ENCODE results near the gene FAM181A. TPM values are rescaled to one million over a fixed set of nuclear protein-coding genes. Genes with fewer than 3 reads are reported as not detected.
A peak's percentile ranks its signal among the peaks of the same experiment; 100 is the strongest.

The FAM181A gene
- total and polyA plus RNA-seq, 4 donors = 1.9 to 4.0 (median 3.3) TPM

DNA sequence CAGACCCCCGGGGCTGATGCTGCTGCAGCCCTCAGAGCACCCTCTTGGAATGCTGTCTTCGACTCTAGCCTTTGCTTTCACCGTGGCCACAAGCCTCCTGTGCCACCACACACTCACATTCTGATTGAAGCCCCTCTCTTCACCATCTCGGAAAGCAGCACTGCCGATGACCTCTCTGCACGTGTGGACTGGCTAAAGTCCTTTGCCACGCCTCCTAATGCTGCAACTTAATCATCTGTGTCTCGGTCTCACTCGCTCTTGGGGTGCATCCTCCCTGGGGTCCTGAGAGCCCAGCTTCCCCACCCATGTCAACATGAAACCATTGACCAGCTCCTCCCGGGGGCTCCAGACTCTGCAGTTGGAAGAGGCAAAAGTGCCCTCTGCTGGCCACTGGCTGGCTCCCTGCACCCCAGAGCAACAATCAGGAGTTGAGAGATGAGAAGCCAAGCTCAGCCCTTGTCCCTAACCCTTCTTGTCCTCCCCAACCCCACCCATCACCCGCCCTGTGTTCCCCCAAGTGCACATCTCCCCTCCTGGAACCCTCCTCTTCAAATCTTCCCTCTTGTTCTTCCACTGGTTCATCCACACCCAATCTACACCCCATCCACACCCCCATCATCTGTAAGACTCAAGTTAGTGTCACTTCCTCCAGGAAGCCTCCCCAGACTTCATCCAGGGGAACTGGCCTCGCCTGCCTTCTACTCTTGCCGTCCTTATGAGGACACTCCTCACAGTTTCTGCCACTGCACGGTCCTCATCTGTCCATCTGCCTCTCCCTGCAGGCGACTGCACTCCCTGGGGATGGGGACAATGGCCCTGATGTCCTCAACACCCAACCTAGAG is 23.6 kb upstream of the FAM181A start:
- DNase-seq (no peak), ATAC-seq (ENCODE audit: insufficient read depth, low FRiP score) (no peak)
- no peak overlapping the region for H3K27ac ChIP-seq (ENCODE audit: low read depth in 1 of 2, low read length in 1 of 2)
- peaks cover 0 to 2% (median 0%) of the 10 kb centered on the region in 3 donors for H3K27me3 ChIP-seq (ENCODE audit: control insufficient read depth in 3 of 3, insufficient read depth in 3 of 3, low read length in 2 of 3)
- no peak overlapping the region for H3K4me3 ChIP-seq
- TF ChIP-seq, protein P1, sequence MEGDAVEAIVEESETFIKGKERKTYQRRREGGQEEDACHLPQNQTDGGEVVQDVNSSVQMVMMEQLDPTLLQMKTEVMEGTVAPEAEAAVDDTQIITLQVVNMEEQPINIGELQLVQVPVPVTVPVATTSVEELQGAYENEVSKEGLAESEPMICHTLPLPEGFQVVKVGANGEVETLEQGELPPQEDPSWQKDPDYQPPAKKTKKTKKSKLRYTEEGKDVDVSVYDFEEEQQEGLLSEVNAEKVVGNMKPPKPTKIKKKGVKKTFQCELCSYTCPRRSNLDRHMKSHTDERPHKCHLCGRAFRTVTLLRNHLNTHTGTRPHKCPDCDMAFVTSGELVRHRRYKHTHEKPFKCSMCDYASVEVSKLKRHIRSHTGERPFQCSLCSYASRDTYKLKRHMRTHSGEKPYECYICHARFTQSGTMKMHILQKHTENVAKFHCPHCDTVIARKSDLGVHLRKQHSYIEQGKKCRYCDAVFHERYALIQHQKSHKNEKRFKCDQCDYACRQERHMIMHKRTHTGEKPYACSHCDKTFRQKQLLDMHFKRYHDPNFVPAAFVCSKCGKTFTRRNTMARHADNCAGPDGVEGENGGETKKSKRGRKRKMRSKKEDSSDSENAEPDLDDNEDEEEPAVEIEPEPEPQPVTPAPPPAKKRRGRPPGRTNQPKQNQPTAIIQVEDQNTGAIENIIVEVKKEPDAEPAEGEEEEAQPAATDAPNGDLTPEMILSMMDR (IDR thresholded peaks at IDR 0.05; ENCODE audit: control extremely low read depth, extremely low read depth) = no peak
- WGBS, 2 donors = 51 to 55% methylated on average over 15 of the region's 15 CpGs
- peaks cover 0 to 2% (median 0%) of the 10 kb centered on the region in 4 donors for H3K9me3 ChIP-seq (ENCODE audit: control insufficient read depth in 4 of 4, insufficient read depth in 3 of 4, low read length in 3 of 4)
- H3K4me1 ChIP-seq (ENCODE audit: control insufficient read depth in 5 of 5, insufficient read depth in 5 of 5, low read length in 5 of 5) = peaks cover 0 to 6% (median 0%) of the 10 kb centered on the region in 5 donors
- no peaks in the 10 kb centered on the region for H3K36me3 ChIP-seq (ENCODE audit: control insufficient read depth in 4 of 4, insufficient read depth in 4 of 4, low read length in 4 of 4)
- H3K9ac ChIP-seq (ENCODE audit: insufficient read depth in 1 of 2, low read length in 2 of 2) = no peak overlapping the region

DNA sequence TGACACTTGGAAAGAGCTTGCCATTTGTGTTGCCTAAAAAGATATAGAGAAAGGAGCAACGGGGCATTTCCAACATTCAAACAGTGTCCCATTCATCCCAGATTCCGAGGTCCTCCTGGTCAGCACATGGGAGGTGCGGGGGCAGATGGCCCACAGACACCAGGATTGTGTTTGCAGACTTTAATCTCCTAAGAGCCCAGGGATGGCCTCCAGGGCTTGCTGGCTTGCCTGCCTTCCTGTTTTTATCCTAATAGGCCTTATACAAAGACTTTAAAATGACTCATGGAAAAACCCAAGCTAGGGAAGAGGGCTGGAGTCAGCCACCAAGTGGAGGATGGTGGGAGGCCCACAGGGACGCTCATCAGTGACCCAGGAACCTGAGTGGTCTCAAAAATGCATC is 21.5 kb upstream of the FAM181A start:
- Histone ChIP-seq H3K27ac (ENCODE audit: low read depth in 1 of 2, low read length in 1 of 2) (no peak overlapping the region), H3K9ac (ENCODE audit: insufficient read depth in 1 of 2, low read length in 2 of 2) (no peak overlapping the region), H3K36me3 (ENCODE audit: control insufficient read depth in 4 of 4, insufficient read depth in 4 of 4, low read length in 4 of 4) (no peaks in the 10 kb centered on the region), H3K27me3 (ENCODE audit: control insufficient read depth in 3 of 3, insufficient read depth in 3 of 3, low read length in 2 of 3) (peaks cover 0 to 2% (median 0%) of the 10 kb centered on the region in 3 donors), H3K4me3 (no peak overlapping the region), H3K9me3 (ENCODE audit: control insufficient read depth in 4 of 4, insufficient read depth in 3 of 4, low read length in 3 of 4) (peaks cover 0 to 8% (median 0%) of the 10 kb centered on the region in 4 donors), H3K4me1 (ENCODE audit: control insufficient read depth in 5 of 5, insufficient read depth in 5 of 5, low read length in 5 of 5) (peaks cover 0 to 6% (median 0%) of the 10 kb centered on the region in 5 donors)
- DNase-seq (no peak), ATAC-seq (ENCODE audit: insufficient read depth, low FRiP score) (no peak)
- WGBS, 2 donors = 81 to 88% methylated on average over 4 of the region's 4 CpGs
- TF ChIP-seq, protein P1 (IDR thresholded peaks at IDR 0.05; ENCODE audit: control extremely low read depth, extremely low read depth) = no peak

DNA sequence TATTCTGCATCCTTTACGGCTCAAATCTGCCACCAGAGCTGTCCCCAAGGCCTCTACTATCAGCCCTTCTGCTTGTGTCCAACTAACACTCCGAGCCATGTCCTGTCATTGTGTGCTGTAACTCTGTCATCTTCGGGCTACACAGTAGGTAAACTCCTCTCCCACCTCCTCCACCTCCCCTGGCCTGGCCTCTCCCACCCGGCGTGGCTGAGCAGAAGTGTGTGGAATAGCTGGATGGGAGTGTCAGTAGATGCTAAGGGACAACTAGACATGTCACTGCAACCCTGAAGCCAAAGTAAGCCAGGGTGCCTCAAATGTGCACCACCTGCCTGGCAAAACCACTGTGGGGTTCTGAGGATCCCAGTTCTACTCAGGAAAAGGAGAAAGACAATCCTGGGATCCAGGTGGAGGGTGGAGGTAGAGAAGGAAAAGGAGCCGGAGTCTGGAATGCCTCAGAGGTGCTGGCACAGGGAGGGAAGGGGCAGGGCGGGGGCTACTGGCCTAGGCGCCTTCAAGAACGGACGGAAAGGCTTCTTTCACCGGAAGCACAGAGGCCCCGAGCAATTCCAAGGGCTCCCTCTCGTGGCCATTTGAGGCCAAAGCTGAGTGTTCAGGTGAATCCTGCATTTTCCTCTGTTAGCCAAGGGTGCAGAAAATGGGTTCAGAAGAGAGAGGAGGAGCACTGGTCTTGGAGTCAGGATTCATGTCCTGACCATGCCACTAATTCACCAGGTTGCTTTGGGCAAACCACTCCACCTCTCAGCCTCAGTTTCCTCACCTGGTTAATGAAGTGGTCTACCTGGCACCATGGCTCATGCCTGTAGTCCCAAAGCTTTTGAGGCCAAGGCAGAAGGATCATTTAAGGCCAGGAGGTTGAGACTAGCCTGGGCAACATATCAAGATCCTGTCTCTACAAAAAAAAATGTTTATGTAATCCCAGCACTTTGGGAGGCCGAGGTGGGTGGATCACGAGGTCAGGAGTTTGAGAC is 20.5 kb upstream of the FAM181A start:
- ATAC-seq (ENCODE audit: insufficient read depth, low FRiP score) (no peak), DNase-seq (peak; percentile 26 to 35 (median 34))
- no peaks in the 10 kb centered on the region for H3K36me3 ChIP-seq (ENCODE audit: control insufficient read depth in 4 of 4, insufficient read depth in 4 of 4, low read length in 4 of 4)
- H3K4me3 ChIP-seq = no peak overlapping the region
- H3K9ac ChIP-seq (ENCODE audit: insufficient read depth in 1 of 2, low read length in 2 of 2) = no peak overlapping the region
- peaks cover 0 to 2% (median 0%) of the 10 kb centered on the region in 3 donors for H3K27me3 ChIP-seq (ENCODE audit: control insufficient read depth in 3 of 3, insufficient read depth in 3 of 3, low read length in 2 of 3)
- no peak overlapping the region for H3K27ac ChIP-seq (ENCODE audit: low read depth in 1 of 2, low read length in 1 of 2)
- H3K4me1 ChIP-seq (ENCODE audit: control insufficient read depth in 5 of 5, insufficient read depth in 5 of 5, low read length in 5 of 5) = peaks cover 0 to 4% (median 0%) of the 10 kb centered on the region in 5 donors
- H3K9me3 ChIP-seq (ENCODE audit: control insufficient read depth in 4 of 4, insufficient read depth in 3 of 4, low read length in 3 of 4) = peaks cover 0 to 8% (median 0%) of the 10 kb centered on the region in 4 donors
- TF ChIP-seq, protein P1 (IDR thresholded peaks at IDR 0.05; ENCODE audit: control extremely low read depth, extremely low read depth) = peak; percentile 27
- WGBS, 2 donors = 46 to 54% methylated on average over 15 of the region's 15 CpGs
